IPS DF 4.7 (cell line): ENCODE data around the gene PTP4A2.

Experiments
- DNase-seq: peaks from one replicate; pipeline ENCODE4 v3.0.0-alpha.2; 2013; ENCODE audit warnings: low spot score; ENCODE audit errors: extremely low read depth

PTP4A2 gene

GRCh38 chr1:31938184-31938975 is at the start of gene PTP4A2:
TSS of gene PTP4A2 (minus strand) at chr1:31938368. CDS start at chr1:31919065, 19,303 bp downstream.
- peak; percentile 93 for DNase-seq

- DNase-seq, result no peak
Observed at GRCh38 chr1:31987135-31987619, 49.0 kb upstream of the PTP4A2 start.

- no peak for DNase-seq
Observed at GRCh38 chr1:31985430-31985829, 47.3 kb upstream of the PTP4A2 start.

- no peak for DNase-seq
Observed at GRCh38 chr1:31984419-31985347, 46.5 kb upstream of the PTP4A2 start.

DNA sequence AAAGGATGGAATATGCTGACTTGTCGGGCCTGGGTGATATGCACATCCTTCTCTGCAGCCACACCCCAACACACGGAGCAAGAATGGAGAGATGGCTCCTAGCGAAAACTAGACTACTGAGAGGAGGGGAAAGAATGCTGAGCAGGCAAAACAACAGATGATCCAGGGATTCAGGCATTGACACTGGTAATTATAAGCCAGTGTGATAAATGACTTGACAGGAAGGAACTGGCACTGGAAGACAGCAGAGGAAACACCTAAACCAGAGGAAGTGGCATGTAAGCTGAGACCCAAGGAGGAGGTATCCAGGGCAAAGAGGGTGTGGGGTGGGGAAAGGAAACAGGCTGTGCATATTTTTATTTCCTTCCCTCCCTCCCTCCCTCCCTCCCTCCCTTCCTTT is 43.8 kb upstream of the PTP4A2 start:
- DNase-seq, result no peak

- no peak for DNase-seq
Observed at GRCh38 chr1:31981456-31981839, 43.3 kb upstream of the PTP4A2 start.

DNA sequence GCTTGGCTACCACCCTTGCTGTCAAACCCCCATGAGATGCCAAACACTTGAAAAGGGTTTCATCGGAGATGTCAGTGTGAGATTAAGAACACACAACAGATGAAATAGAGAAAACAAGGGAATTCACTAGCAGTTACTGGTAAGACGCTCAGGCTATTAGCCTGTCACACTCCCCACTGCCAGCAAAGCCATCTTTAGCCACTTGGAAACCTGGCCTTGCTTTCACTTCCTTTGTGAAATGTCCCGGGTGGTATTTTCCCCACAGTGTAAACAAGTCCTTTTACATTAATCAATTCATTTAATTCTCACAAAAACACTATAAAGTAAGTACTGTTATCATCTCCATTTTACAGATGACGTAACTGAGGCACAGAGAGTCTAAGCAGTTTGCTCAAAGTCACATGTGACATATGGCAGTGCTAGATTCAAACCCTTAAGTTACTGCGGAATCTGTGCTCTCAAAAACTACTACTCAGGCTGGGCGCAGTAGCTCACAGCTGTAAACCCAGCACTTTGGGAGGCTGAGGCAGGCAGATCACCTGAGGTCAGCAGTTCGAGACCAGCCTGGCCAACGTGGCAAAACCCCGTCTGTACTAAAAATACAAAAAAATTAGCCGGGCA is 42.8 kb upstream of the PTP4A2 start:
- DNase-seq, result no peak

GRCh38 chr1:31978843-31979400 is 40.8 kb upstream of the PTP4A2 start:
- no peak for DNase-seq

GRCh38 chr1:31977385-31978131 is 39.4 kb upstream of the PTP4A2 start:
- DNase-seq, result peak; percentile 69

DNA sequence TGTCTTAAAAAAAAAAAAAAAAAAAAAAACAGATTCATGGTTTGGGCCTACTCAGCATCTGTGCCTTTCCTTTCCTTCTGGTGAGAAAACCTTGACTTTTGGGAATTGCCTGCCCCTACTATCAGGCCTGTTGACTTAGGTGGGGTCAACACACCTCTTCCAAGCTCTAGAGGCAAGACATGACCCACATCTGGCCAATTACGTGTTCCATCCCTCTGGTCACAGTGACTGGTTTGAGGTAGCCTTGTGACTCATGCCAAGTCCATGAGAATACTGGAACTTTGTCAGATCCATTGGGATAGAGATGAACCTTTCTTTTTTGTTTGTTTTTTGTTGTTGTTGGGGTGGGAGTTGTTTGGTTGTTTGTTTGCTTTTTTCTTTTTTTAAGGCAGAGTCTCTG is 38.2 kb upstream of the PTP4A2 start:
- DNase-seq, result no peak

- no peak for DNase-seq
Observed at GRCh38 chr1:31970873-31971272, 32.7 kb upstream of the PTP4A2 start.

DNA sequence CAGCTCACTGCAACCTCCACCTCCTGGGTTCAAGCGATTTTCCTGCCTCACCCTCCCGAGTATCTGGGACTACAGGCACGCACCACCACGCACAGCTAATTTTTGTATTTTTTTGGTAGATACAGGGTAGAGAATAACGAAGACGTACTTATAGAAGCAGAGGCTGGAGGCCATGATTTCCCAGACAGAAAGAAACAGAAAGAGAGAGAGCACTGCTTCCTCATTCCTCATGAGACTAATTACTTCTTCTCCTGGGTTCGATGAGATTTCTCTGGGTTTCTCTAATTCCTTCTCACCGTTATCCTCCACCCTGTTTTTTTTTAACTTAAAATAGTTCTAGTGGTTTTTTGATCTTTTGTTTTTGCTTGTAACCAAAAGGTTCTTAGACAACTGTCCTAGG is 23.4 kb upstream of the PTP4A2 start:
- no peak for DNase-seq

- no peak for DNase-seq
Observed at GRCh38 chr1:31959521-31960340, 21.6 kb upstream of the PTP4A2 start.

DNA sequence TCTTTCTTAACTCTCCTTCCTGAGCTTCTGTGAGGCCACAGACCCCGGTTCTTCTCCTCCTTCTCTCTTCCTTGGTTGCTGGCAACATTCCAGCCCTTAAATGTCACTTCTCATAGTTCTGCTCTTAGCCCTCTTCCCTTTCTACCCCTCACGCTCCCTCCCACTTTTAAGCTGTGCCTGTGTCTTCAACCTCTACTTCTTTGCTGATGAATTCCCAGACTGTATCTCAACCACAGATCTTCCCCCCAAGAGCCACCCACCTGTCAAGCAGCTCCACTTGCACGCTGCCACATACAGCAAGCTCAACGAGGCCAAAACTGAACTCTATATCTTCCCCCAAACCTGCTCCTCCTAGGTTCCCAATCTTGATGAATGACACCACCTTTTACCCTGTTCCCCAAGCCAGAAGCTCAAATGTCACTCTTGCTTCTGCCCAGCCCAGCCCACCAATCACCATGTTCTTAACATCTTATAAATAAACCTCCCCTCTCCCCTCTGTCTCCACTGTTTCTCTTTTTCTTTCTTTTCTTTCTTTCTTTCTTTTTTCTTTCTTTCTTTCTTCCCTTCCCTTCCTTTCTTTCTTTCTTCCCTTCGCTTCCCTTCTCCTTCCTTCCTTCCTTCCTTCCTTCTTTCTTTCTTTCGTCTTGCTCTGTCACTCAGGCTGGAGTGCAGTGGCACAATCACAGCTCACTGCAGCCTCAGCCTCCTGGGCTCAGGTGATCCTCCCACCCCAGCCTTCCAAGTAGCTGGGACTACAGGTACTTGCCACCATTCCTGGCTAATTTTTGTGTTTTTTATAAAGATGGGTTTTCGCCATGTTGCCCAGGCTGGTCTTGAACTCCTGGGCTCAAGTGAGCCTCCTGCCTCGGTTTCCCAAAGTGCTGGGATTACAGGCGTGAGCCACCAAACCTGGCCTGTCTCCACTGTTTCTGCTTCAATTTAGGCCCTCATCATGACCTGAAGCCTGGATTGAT is 19.8 kb upstream of the PTP4A2 start:
- DNase-seq, result no peak

- no peak for DNase-seq
Observed at GRCh38 chr1:31955917-31956736, 18.0 kb upstream of the PTP4A2 start.

DNA sequence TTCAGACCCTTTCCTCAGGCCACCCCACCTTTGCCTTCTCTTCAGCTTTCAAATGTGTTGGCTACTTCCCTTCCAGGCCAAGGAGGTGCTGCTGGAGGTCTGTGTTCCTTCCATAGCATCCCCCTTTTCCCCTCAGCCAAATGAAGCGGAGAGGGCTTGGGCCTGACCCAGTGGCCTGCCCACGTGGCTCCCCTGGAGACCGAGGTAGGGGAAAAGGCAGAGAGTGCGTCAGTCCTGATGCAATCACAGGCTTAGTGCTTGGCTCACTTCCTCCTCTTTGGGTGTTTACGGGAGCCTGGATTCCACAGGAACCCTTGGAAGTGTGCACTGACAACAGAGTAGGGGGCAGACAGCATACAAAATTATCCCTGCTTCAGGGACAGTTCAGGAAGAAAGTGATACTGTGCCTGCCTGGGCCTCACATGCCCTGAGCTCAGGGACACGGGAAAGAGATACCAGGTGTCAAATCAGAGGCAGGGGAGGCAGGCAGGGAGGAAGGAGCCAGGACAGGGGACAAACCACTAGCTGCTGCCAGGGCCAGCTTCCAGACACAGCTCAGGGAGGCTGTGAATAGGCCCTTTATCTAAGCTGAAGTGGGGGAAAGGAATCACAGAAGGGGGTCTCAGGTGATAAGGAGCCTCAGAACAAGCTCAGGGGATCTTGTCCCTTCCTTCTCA is 16.6 kb upstream of the PTP4A2 start:
- DNase-seq, result no peak

DNA sequence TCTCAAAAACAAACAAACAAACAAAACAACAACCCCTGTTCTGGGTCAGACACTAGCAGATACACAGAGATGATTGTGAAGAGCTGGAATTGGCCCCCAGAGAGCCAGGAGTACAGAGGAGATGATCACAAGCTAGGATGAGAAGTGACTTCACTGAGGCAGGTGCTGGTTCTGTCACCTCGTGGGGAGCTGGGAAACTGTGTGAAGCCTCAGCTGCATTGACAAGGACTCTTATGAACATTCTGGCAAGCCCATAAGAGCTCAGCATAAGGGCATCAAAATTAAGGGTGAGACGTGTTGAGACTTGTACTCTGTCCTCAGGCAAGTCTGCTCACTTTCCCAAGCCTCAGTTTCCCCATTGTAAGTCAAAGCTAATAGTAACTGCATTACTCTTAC is 14.7 kb upstream of the PTP4A2 start:
- DNase-seq, result no peak
